A673 (cell line): ENCODE data around the gene SNORC. TPM values are rescaled to one million over a fixed set of nuclear protein-coding genes. Genes with fewer than 3 reads are reported as not detected.

Experiments
- BruUV-seq: library from RNA; stranded (reverse); fragments of 400-500 nt; replicated peaks from 2 replicates; lab custom pipeline; 2021; lab: Mats Ljungman, UMichigan
- CTCF ChIA-PET: fragments of 300-600 bp; sonication (Branson Sonifier 250); formaldehyde crosslinking; loops from one replicate; lab custom pipeline; 2022; ENCODE audit warnings: antibody characterized with exemption; lab: Charles Lee
- POLR2A ChIA-PET: fragments of 300-600 bp; sonication (Branson Sonifier 250); formaldehyde crosslinking; loops from one replicate; lab custom pipeline; 2022; ENCODE audit warnings: antibody characterized with exemption; ENCODE audit not compliant: low non-redundant PET; lab: Charles Lee
- DNase-seq: peaks from one replicate; pipeline ENCODE4 v3.0.0-alpha.2; 2015; ENCODE audit warnings: low spot score
- H3K27ac ChIP-seq: fragments of 200-600 bp; sonication (generic); 2 replicates; pipeline ENCODE4 v1.5.1; 2016; ENCODE audit warnings: mixed run types, low read depth, mild to moderate bottlenecking, mixed read lengths, antibody characterized with exemption, low read length; ENCODE audit not compliant: poor library complexity, severe bottlenecking
- H3K27me3 ChIP-seq: fragments of 200-600 bp; sonication (generic); replicated peaks from 2 replicates; pipeline ENCODE4 v1.6.1; 2017; ENCODE audit warnings: mixed run types, low read depth, mild to moderate bottlenecking, mixed read lengths, antibody characterized with exemption, low read length; ENCODE audit not compliant: insufficient read depth, poor library complexity
- H3K36me3 ChIP-seq: fragments of 200-600 bp; sonication (generic); 2 replicates; pipeline ENCODE4 v1.6.1; 2016; ENCODE audit warnings: mixed run types, mild to moderate bottlenecking, mixed read lengths, antibody characterized with exemption, low read length; ENCODE audit not compliant: insufficient read depth, poor library complexity, severe bottlenecking
- H3K4me1 ChIP-seq: fragments of 200-600 bp; sonication (generic); 2 replicates; pipeline ENCODE4 v1.6.1; 2017; ENCODE audit warnings: mixed run types, mild to moderate bottlenecking, mixed read lengths, antibody characterized with exemption, low read length; ENCODE audit not compliant: insufficient read depth, poor library complexity, severe bottlenecking
- H3K4me3 ChIP-seq: fragments of 200-600 bp; sonication (generic); 2 replicates; pipeline ENCODE4 v1.5.1; 2016; ENCODE audit warnings: low read depth, mixed run types, mild to moderate bottlenecking, mixed read lengths, low read length; ENCODE audit not compliant: poor library complexity, severe bottlenecking
- H3K9me3 ChIP-seq: fragments of 200-600 bp; sonication (generic); 2 replicates; pipeline ENCODE4 v1.6.1; 2016; ENCODE audit warnings: mixed run types, low read depth, mild to moderate bottlenecking, mixed read lengths, antibody characterized with exemption, low read length; ENCODE audit not compliant: poor library complexity, severe bottlenecking
- EZH2 ChIP-seq: fragments of 200-600 bp; sonication (generic); IDR thresholded peaks from 2 replicates; pipeline ENCODE4 v1.6.1; 2017; ENCODE audit warnings: borderline replicate concordance, low read depth, mild to moderate bottlenecking, mixed read lengths, antibody characterized with exemption, low read length; ENCODE audit not compliant: poor library complexity, severe bottlenecking
- intact Hi-C: fragments of 100-400 bp; cut with micrococcal nuclease; formaldehyde crosslinking; loops from one replicate; pipeline ENCODE4 v1.10.0; 2022; ENCODE audit not compliant: unreplicated experiment
- total RNA-seq: library from RNA; stranded (reverse); gene quantifications from 2 replicates; pipeline ENCODE4 v1.2.3, GENCODE V29; 2021
- TF ChIP-seq, protein P1 (sequence below): fragments of 300-800, 200-600 bp; sonication (generic); conservative IDR thresholded peaks from 2 replicates; pipeline ENCODE4 v1.5.1; 2017; ENCODE audit warnings: low read depth, mild to moderate bottlenecking, antibody characterized with exemption, low read length, moderate library complexity, mixed read lengths

SNORC gene
- total RNA-seq, 1 experiment from 2014 or later: 4.6 TPM

DNA sequence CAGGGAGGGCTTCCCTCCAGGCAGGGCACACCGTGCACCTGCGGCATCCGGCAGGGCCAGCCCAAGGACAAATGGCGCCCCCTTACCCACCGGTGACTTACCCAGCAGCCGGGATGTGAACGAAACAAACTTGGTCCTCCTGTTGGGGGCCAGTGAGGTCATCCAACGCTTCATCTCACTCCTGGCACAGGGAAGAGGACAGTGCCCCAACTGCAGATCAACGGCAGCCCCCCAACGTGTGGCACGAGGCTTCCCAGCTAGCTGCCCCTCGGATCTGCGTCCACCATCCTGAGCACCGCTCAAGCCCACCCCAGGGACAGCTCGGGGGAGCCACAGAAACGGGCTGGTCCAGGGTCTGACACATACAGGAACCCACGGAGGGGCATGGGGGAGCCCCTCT is 12.0 kb downstream of the SNORC start:
- ChIA-PET POLR2A (no interaction called here), CTCF (no interaction called here)
- H3K9me3 ChIP-seq: no peaks in the 10 kb centered on the region
- H3K4me1 ChIP-seq: no peaks in the 10 kb centered on the region
- BruUV-seq: no TSS peak
- DNase-seq: no peak
- no peaks in the 10 kb centered on the region for H3K36me3 ChIP-seq
- H3K27me3 ChIP-seq: no peaks in the 10 kb centered on the region
- TF ChIP-seq, protein P1, sequence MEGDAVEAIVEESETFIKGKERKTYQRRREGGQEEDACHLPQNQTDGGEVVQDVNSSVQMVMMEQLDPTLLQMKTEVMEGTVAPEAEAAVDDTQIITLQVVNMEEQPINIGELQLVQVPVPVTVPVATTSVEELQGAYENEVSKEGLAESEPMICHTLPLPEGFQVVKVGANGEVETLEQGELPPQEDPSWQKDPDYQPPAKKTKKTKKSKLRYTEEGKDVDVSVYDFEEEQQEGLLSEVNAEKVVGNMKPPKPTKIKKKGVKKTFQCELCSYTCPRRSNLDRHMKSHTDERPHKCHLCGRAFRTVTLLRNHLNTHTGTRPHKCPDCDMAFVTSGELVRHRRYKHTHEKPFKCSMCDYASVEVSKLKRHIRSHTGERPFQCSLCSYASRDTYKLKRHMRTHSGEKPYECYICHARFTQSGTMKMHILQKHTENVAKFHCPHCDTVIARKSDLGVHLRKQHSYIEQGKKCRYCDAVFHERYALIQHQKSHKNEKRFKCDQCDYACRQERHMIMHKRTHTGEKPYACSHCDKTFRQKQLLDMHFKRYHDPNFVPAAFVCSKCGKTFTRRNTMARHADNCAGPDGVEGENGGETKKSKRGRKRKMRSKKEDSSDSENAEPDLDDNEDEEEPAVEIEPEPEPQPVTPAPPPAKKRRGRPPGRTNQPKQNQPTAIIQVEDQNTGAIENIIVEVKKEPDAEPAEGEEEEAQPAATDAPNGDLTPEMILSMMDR: no peak
- no peak for TF ChIP-seq EZH2
- no peak overlapping the region for H3K27ac ChIP-seq
- intact Hi-C loops: no loop called here
- H3K4me3 ChIP-seq: no peak overlapping the region

DNA sequence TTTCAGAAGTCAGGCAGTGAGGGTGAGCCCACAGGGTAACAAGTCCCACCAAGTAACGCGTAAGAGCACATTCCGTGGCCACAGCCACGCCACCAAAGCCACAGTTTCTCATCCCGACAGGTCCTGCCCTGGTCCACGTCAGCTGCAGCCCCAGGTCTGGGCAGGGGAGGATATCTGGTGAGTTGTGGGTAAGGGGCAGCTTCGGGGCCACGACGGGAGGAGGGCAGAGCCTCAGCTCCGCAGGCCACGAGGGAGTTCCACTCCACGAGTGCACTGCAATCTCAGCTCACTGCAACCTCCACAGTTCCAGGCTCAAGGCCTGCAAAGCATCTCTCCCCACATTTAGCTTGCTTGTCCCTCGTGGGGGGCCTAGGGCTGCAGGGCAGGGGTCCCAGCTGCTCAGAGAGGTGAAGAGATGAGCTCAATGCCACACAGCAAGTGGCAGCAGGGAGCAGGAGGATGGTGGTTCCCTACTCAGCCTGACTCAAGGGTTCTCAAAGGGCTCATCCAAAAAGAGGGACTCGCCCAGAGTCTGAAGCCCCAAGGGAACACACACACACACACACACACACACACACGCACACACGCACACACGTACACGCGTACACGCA is 12.5 kb downstream of the SNORC start:
- BruUV-seq: no TSS peak
- Histone ChIP-seq H3K4me1 (no peaks in the 10 kb centered on the region), H3K36me3 (no peaks in the 10 kb centered on the region), H3K27me3 (no peaks in the 10 kb centered on the region), H3K27ac (no peak overlapping the region), H3K9me3 (no peaks in the 10 kb centered on the region), H3K4me3 (no peak overlapping the region)
- ChIA-PET CTCF (no interaction called here), POLR2A (no interaction called here)
- intact Hi-C loops: no loop called here
- no peak for DNase-seq
- TF ChIP-seq, protein P1: no peak
- no peak for TF ChIP-seq EZH2

DNA sequence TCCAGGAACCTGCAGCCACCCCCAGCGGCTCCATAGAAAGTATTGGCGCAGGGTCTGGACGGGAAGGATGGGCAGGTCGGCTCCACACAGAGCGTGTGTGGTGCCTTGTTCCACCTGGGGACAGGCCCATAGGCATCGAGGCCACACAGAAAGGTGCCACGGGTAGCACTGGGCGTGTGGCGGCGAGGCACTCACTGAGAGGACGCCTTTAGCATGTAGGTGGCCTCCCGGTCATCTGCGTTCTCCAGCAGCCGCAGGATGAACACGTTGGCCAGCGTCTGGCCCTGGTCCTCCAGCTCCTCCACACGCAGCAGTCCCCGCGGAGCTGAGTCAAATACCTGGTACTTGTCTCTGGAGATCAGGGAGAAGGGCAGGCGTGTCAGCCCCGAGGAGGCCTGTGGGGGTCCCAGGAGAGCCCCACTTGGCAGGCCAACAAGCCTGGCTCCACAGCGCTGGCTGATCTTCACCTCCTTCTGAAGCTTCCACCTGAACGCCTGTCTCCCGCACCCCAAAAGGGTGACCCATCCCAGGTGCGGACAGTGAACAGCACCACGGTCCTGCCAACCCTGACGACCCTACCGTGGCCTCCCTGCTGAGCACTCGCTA is 13.2 kb downstream of the SNORC start:
- BruUV-seq: no TSS peak
- ChIA-PET POLR2A (no interaction called here), CTCF (no interaction called here)
- no peaks in the 10 kb centered on the region for H3K27me3 ChIP-seq
- no peaks in the 10 kb centered on the region for H3K36me3 ChIP-seq
- TF ChIP-seq, protein P1: no peak
- TF ChIP-seq EZH2: no peak
- H3K4me1 ChIP-seq: no peaks in the 10 kb centered on the region
- intact Hi-C loops: no loop called here
- no peak overlapping the region for H3K4me3 ChIP-seq
- no peak overlapping the region for H3K27ac ChIP-seq
- no peaks in the 10 kb centered on the region for H3K9me3 ChIP-seq
- DNase-seq: no peak
